ENCODE measurements around the gene SORCS2.

Gene SORCS2

GRCh38 chr4:7199129-7199725 is 6.9 kb downstream of the SORCS2 start:
- H3K36me3 ChIP-seq (ENCODE audit: control insufficient read depth, low read length) = no peaks in the 10 kb centered on the region
- no peak overlapping the region for H3K4me3 ChIP-seq (ENCODE audit: low read length)
- H3K27me3 ChIP-seq (ENCODE audit: control insufficient read depth, low read length) = peaks cover 6% of the 10 kb centered on the region; the same call in 1 of the 2 replicates
- no peak overlapping the region for H3K4me2 ChIP-seq (ENCODE audit: low read length)
- no peaks in the 10 kb centered on the region for H3K79me2 ChIP-seq (ENCODE audit: control insufficient read depth, low read length)
- H3K9me2 ChIP-seq (replicated peaks; ENCODE audit: control insufficient read depth, low read length) = no peaks in the 10 kb centered on the region
- no peaks in the 10 kb centered on the region for H3K9me3 ChIP-seq (ENCODE audit: control insufficient read depth, insufficient read depth, low read length)
- TF ChIP-seq CTCF (IDR thresholded peaks at IDR 0.05; ENCODE audit: low read depth, low read length, poor library complexity, severe bottlenecking) = no peak
- TF ChIP-seq EZH2phosphoT487 (IDR thresholded peaks at IDR 0.05; ENCODE audit: borderline replicate concordance, low read length) = no peak
- no peak overlapping the region for H3K27ac ChIP-seq (ENCODE audit: low read depth, low read length)
- H3K4me1 ChIP-seq (ENCODE audit: control insufficient read depth, low read length) = no peaks in the 10 kb centered on the region
- H4K20me1 ChIP-seq (ENCODE audit: control insufficient read depth, insufficient read depth, low read depth, low read length) = no peaks in the 10 kb centered on the region
- H3F3A ChIP-seq (ENCODE audit: control insufficient read depth, insufficient read depth) = no peaks in the 10 kb centered on the region

DNA sequence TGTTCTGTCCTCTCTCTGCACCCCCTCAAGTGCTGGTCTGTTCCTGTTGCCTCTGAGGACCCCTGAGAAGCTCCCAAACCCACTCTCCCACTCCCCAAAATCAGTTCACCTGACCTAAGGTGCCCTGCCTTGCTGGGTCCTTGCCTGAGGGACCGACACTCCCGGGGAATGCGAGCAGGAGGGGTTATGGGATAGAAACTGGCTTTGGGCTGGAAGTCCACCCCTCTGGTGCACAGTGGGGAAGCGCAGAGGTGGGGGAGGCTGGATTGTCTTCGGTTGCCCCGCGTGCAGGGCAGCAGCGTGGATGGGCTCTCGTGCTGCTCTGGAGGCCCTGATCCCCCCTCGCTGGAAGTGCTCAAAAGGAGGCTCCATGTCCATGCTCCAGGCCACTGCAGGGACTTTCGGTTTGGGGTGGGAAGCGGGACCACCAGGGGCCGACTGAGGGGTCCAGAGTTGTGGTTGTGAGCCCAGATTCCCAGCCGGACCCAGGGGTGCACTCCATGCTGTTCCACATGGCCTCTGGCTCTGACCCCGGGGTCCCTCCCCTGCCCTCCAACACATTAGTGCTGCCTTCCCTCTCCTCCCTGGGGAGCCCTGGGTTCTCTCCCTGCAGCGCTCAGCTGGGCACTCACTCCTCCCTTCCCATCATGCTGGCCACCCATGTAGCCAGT is 7.6 kb downstream of the SORCS2 start:
- Histone ChIP-seq H3K9me3 (ENCODE audit: control insufficient read depth, insufficient read depth, low read length) (no peaks in the 10 kb centered on the region), H3K27ac (ENCODE audit: low read depth, low read length) (no peak overlapping the region), H3F3A (ENCODE audit: control insufficient read depth, insufficient read depth) (no peaks in the 10 kb centered on the region), H3K79me2 (ENCODE audit: control insufficient read depth, low read length) (no peaks in the 10 kb centered on the region), H3K9me2 (replicated peaks; ENCODE audit: control insufficient read depth, low read length) (no peaks in the 10 kb centered on the region), H3K36me3 (ENCODE audit: control insufficient read depth, low read length) (no peaks in the 10 kb centered on the region), H3K4me2 (ENCODE audit: low read length) (no peak overlapping the region), H3K27me3 (ENCODE audit: control insufficient read depth, low read length) (peaks cover 6% of the 10 kb centered on the region; the same call in 1 of the 2 replicates), H4K20me1 (ENCODE audit: control insufficient read depth, insufficient read depth, low read depth, low read length) (no peaks in the 10 kb centered on the region), H3K4me3 (ENCODE audit: low read length) (no peak overlapping the region), H3K4me1 (ENCODE audit: control insufficient read depth, low read length) (no peaks in the 10 kb centered on the region)
- TF ChIP-seq EZH2phosphoT487 (IDR thresholded peaks at IDR 0.05; ENCODE audit: borderline replicate concordance, low read length) (no peak), CTCF (IDR thresholded peaks at IDR 0.05; ENCODE audit: low read depth, low read length, poor library complexity, severe bottlenecking) (no peak)

DNA sequence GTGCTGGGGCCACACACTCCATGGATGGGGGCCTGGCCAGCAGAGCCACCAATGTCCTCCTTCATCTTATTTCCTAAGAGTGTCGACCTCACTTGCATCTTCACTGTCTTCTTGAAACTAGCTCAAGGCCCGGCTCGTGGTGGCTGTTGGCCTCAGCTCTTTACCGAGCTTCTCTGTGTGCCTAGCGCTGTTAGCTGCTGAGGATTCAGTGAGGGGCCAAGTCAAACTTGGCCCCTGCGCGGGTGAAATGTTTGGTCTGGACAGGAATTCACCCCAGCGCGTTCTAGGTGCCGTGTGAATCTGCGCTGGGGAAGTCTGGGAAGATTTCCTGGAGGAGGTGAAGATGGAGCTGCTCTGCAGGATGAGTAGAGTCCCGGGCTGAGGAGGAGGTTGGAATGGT is 8.5 kb downstream of the SORCS2 start:
- TF ChIP-seq CTCF (IDR thresholded peaks at IDR 0.05; ENCODE audit: low read depth, low read length, poor library complexity, severe bottlenecking) = no peak
- TF ChIP-seq EZH2phosphoT487 (IDR thresholded peaks at IDR 0.05; ENCODE audit: borderline replicate concordance, low read length) = no peak
- Histone ChIP-seq H3K4me1 (ENCODE audit: control insufficient read depth, low read length) (no peaks in the 10 kb centered on the region), H3K36me3 (ENCODE audit: control insufficient read depth, low read length) (no peaks in the 10 kb centered on the region), H3K27me3 (ENCODE audit: control insufficient read depth, low read length) (peaks cover 6% of the 10 kb centered on the region; the same call in 1 of the 2 replicates), H3K27ac (ENCODE audit: low read depth, low read length) (no peak overlapping the region), H3K79me2 (ENCODE audit: control insufficient read depth, low read length) (no peaks in the 10 kb centered on the region), H3K4me2 (ENCODE audit: low read length) (no peak overlapping the region), H4K20me1 (ENCODE audit: control insufficient read depth, insufficient read depth, low read depth, low read length) (no peaks in the 10 kb centered on the region), H3K4me3 (ENCODE audit: low read length) (no peak overlapping the region), H3K9me3 (ENCODE audit: control insufficient read depth, insufficient read depth, low read length) (no peaks in the 10 kb centered on the region), H3K9me2 (replicated peaks; ENCODE audit: control insufficient read depth, low read length) (no peaks in the 10 kb centered on the region), H3F3A (ENCODE audit: control insufficient read depth, insufficient read depth) (no peaks in the 10 kb centered on the region)

Measured in DOHH2 (cell line).